H1 (cell line): ENCODE data around the gene HOXA11. TPM values are rescaled to one million over a fixed set of nuclear protein-coding genes. Genes with fewer than 3 reads are reported as not detected.

Experiments used
- BACH1 ChIP-seq: IDR thresholded peaks from 2 replicates; pipeline ENCODE4 v1.6.1; 2012; ENCODE audit warnings: low read length, improper control_type of control experiment
- CBX5 ChIP-seq: fragments of 300-800, 300-1000 bp; sonication (generic); IDR thresholded peaks from 2 replicates; pipeline ENCODE4 v1.7.1; 2016; ENCODE audit warnings: antibody characterized with exemption, low read length, low read depth
- CHD7 ChIP-seq: fragments of 300-600 bp; sonication (generic); IDR thresholded peaks from 2 replicates; pipeline ENCODE4 v1.7.1; 2012; ENCODE audit warnings: low read length, moderate library complexity, mild to moderate bottlenecking, inconsistent platforms; ENCODE audit not compliant: insufficient replicate concordance
- EP300 ChIP-seq, 2 experiments: IDR thresholded peaks; 1 replicate in 1 of 2; 2 replicates in 1 of 2; pipeline ENCODE4 v1.6.1; 2011 to 2012; ENCODE audit warnings: low read depth in 2 of 2, low read length in 2 of 2, mild to moderate bottlenecking in 2 of 2, borderline replicate concordance in 1 of 2, inconsistent platforms in 1 of 2, moderate library complexity in 1 of 2
- RAD21 ChIP-seq, 2 experiments: IDR thresholded peaks in 1 of 2; conservative IDR thresholded peaks in 1 of 2; 2 replicates each; pipeline ENCODE4 v1.6.1; 2011; ENCODE audit warnings: low read depth in 2 of 2, low read length in 2 of 2, improper control_type of control experiment in 1 of 2, inconsistent platforms in 1 of 2, mild to moderate bottlenecking in 1 of 2, moderate library complexity in 1 of 2
- RFX5 ChIP-seq: IDR thresholded peaks from 2 replicates; pipeline ENCODE4 v1.6.1; 2011; ENCODE audit warnings: low read depth, low read length, improper control_type of control experiment, borderline replicate concordance
- RXRA ChIP-seq: IDR thresholded peaks from 2 replicates; pipeline ENCODE4 v1.6.1; 2011; ENCODE audit warnings: low read depth, mild to moderate bottlenecking, low read length, moderate library complexity; ENCODE audit not compliant: insufficient read depth
- SRF ChIP-seq: IDR thresholded peaks from 2 replicates; pipeline ENCODE4 v1.6.1; 2011; ENCODE audit warnings: mild to moderate bottlenecking, low read depth, low read length, moderate library complexity
- TAF7 ChIP-seq: optimal IDR thresholded peaks from 2 replicates; pipeline ENCODE3; 2011; ENCODE audit warnings: low read depth, mild to moderate bottlenecking, inconsistent platforms, low read length, moderate library complexity, borderline replicate concordance
- polyA plus RNA-seq, 7 experiments: library from polyadenylated mRNA; depleted of rRNA in 3 of 7; stranded (reverse) in 5 of 7; unstranded in 2 of 7; fragments of >200 nt in 5 of 7; fragments of 200-250 nt in 2 of 7; gene quantifications; 1 replicate in 5 of 7; 2 replicates in 1 of 7; 4 replicates in 1 of 7; pipeline versions ENCODE4 v1.2.1 to v1.2.3, GENCODE V29; 2011 to 2013; ENCODE audit warnings: missing spikeins in 2 of 7, mixed read lengths in 2 of 7
- total RNA-seq: library from RNA; stranded (reverse); fragmentation: NEBNext Ultra II Directional; extraction: Animal tissue kit (Norgen Biotek cat#: 25700); gene quantifications from 2 replicates; pipeline ENCODE4 v1.2.1, GENCODE V29; 2021

HOXA11 gene
- total and polyA plus RNA-seq, 2 of the 8 experiments (the other 6 are each of a cell fraction or from before 2014, with no cell fraction given): not detected

DNA sequence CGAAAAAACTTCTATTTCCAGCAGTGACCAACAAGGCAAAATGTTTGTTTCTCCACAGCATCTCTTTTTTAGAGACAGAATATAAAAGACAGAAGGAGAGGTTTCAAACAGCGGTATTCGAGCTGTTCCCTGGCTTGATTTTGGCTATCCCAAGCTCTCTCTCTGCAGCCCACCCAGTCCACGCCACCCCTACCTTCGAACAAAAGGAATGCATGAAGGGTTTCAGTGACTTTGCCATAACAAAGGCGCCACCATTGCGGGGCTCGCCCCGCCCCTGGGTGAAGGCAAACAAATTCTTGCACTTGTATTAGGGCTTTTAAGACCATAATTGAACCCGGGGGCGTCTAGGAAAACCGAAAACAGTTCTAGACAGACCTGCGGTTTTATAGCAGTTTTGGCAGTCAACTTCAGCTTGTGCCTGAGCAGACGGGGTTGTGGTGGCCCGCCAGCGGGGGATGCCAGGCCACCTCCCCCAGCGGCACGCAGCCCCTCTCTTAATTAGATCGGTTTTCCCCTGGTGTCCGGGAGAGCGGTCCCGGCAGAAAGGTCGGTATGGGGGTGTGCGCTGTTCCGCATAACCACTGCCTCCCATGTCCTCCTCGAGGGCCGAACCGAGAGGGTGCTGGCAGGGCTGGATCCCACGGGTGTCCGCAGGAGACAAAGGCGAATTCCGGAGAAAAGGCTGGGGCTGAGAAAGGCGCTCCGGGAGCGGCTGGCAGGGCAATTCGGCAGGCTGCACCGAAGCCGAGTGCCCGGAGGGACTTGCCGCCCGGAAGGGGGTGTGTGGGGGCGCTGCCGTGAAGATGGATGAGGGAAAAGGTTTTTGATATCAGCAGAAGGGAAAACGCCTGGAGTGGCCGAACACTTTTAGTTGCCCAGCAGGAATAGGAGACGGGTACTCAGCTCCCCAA, 2.7 kb upstream of the HOXA11 start (continued):
- TF ChIP-seq RAD21 (IDR thresholded peaks at IDR 0.05 in 1 of 2, conservative IDR thresholded peaks at IDR 0.05 in 1 of 2; ENCODE audit: low read depth in 2 of 2, low read length in 2 of 2) (no peak), CBX5 (no peak), EP300 (IDR thresholded peaks at IDR 0.05; ENCODE audit: borderline replicate concordance in 1 of 2, low read depth in 2 of 2, low read length in 2 of 2) (no peak), TAF7 (no peak), CHD7 (no peak), BACH1 (no peak), RXRA (no peak), SRF (no peak), RFX5 (no peak)
